ENCODE results near the gene MRI1. TPM values are rescaled to one million over a fixed set of nuclear protein-coding genes. Genes with fewer than 3 reads are reported as not detected.
"Not testable (repeated sequence)": the region's sequence is repeated elsewhere in the genome, so short reads cannot be mapped to it uniquely, and the experiment has no call there.

MRI1 gene
- total RNA-seq, 2 experiments from 2014 or later, result 37.1 to 40.8 TPM

GRCh38 chr19:13744174-13744573 is 20.1 kb upstream of the MRI1 start:
- ChIA-PET CTCF (no interaction called here), POLR2A (no interaction called here)
- TF ChIP-seq CTCF (IDR thresholded peaks at IDR 0.05), result no peak
- Mint-ChIP-seq H3K9me3 (peaks cover 4% of the 10 kb centered on the region), H3K27ac (no peak overlapping the region), H3K36me3 (ENCODE audit: low read depth) (no peaks in the 10 kb centered on the region), H3K4me1 (ENCODE audit: low read depth) (peaks cover 13% of the 10 kb centered on the region), H3K27me3 (no peaks in the 10 kb centered on the region), H3K4me3 (no peak overlapping the region)
- intact Hi-C loops (cut with micrococcal nuclease), result no loop called here
- ATAC-seq, result no peak
- DNase-seq, result no peak

DNA sequence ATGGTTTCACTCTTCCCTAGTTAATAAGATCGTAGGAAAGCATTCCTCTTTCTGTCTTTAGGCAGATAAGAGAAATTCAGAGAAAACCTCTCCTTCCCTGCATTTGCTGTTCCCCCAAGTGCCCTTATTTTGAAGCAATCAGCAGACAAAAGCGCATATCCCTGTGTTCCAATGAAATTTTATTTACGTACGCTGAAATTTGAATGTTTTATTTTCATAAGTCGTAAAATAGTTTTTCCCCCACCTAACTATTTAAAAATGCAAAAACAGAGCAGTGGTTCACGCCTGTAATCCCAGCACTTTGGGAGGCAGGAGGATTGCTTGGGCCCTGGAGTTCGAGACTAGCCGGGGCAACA is 17.2 kb upstream of the MRI1 start:
- no peak for TF ChIP-seq CTCF (IDR thresholded peaks at IDR 0.05)
- Mint-ChIP-seq H3K27me3 (no peaks in the 10 kb centered on the region), H3K36me3 (ENCODE audit: low read depth) (peaks cover 8% of the 10 kb centered on the region), H3K4me3 (peak overlapping the region; percentile 93), H3K4me1 (ENCODE audit: low read depth) (peaks cover 22% of the 10 kb centered on the region), H3K9me3 (peaks cover 4% of the 10 kb centered on the region), H3K27ac (peak overlapping the region; percentile 90)
- no peak for ATAC-seq
- ChIA-PET POLR2A (interaction anchor here (0.6 to 2.6 kb wide), 5 partner anchors 9 to 140 kb away, joined by 3 to 15 read pairs (median 10); partner anchors contain the start of genes C19orf53 and MRI1), CTCF (interaction anchor here (1.6 kb wide), 1 partner anchor 14 kb away, joined by 5 read pairs; no protein-coding TSS in a partner anchor)
- DNase-seq, result no peak
- intact Hi-C loops (cut with micrococcal nuclease), result no loop called here

DNA sequence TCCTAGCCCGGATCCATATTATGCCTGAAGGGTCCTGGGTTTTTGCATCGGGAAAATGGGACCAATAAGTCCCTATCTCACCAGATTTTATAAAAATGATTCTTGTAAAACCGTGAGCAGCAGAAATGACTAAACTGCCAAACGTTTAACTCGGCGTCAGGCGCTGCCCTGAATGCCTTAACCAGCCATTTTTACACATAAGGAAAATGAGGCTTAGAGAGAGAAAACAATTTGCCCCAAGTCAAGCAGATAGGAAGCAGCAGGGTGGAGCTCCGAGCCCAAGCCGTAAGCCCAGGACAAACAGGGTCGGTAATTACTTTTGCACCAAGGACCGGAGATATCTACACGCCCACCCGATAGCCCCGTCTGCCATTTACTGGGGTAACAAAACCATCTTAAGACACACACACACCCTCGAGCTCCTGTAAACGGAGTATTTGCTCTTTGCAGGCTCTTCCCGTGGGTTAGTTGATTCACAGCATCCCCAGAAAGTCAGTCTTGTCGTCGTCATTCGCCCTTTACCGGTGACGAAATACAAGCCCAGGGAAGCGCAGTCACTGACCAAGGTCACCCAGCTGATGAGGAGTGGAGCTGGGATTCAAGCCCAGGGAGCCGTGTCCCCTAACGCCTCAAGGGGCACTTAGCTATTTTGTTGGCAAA is 16.0 kb upstream of the MRI1 start:
- DNase-seq, result peak; percentile 42
- ChIA-PET POLR2A (interaction anchor here (0.8 to 2.6 kb wide), 11 partner anchors 9 to 116 kb away, joined by 3 to 15 read pairs (median 5); partner anchors contain the start of genes C19orf53, MRI1 and ZSWIM4), CTCF (interaction anchor here (0.7 to 1.6 kb wide), 8 partner anchors 13 to 388 kb away, joined by 3 to 9 read pairs (median 3); partner anchors contain the start of genes ASF1B and C19orf53)
- peaks cover 4% of the 10 kb centered on the region for H3K9me3 Mint-ChIP-seq
- no peak for ATAC-seq
- peak overlapping the region; percentile 93 for H3K4me3 Mint-ChIP-seq
- intact Hi-C loops (cut with micrococcal nuclease), result no loop called here
- no peaks in the 10 kb centered on the region for H3K27me3 Mint-ChIP-seq
- TF ChIP-seq CTCF (IDR thresholded peaks at IDR 0.05), result no peak
- H3K36me3 Mint-ChIP-seq (ENCODE audit: low read depth), result peaks cover 13% of the 10 kb centered on the region
- peaks cover 22% of the 10 kb centered on the region for H3K4me1 Mint-ChIP-seq (ENCODE audit: low read depth)
- peak overlapping the region; percentile 90 for H3K27ac Mint-ChIP-seq

DNA sequence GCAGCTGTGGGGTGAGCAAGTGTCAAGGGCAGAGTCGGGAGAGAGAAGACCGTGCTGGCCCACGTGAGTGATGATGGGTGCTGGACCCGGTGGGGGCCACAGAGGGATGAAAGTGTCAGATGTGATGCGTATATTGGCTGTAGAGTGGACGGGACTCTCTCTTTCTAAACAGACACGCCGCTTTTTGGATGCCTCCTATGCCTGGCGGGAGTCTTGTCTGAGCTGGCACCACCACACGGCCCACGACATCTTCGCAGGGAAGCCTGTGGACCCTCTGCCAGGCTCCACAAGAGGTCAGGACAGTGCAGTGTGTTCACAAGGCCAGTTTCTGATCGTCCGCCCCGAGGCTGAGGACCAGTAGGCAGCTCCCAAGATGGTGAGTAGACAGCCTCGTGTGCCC is 12.9 kb upstream of the MRI1 start:
- Mint-ChIP-seq H3K27me3 (no peaks in the 10 kb centered on the region), H3K27ac (no peak overlapping the region), H3K9me3 (peaks cover 4% of the 10 kb centered on the region), H3K4me3 (no peak overlapping the region), H3K4me1 (ENCODE audit: low read depth) (peaks cover 22% of the 10 kb centered on the region), H3K36me3 (ENCODE audit: low read depth) (peaks cover 23% of the 10 kb centered on the region)
- CTCF ChIA-PET, result no interaction called here
- TF ChIP-seq CTCF (IDR thresholded peaks at IDR 0.05), result no peak
- POLR2A ChIA-PET, result interaction anchor here (1.3 kb wide), 1 partner anchor 11 kb away, joined by 5 read pairs; no protein-coding TSS in a partner anchor
- ATAC-seq (no peak), DNase-seq (no peak)
- intact Hi-C loops (cut with micrococcal nuclease), result no loop called here

DNA sequence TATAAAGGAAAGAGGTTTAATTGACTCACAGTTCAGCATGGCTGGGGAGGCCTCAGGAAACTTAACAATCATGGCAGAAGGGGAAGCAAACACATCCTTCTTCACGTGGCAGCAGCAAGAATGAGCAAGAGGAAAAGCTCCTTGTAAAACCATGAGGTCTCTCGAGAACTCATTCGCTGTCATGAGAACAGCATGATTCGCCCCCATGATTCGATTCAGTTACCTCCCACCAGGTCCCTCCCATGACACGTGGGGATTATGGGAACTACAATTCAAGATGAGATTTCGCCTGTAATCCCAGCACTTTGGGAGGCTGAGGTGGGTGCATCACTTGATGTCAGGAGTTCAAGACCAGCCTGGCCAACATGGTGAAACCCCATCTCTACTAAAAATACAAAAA is 10.7 kb upstream of the MRI1 start:
- H3K9me3 Mint-ChIP-seq; H3K27me3 Mint-ChIP-seq; intact Hi-C loops (cut with micrococcal nuclease); DNase-seq; ATAC-seq; H3K4me3 Mint-ChIP-seq; CTCF ChIA-PET; POLR2A ChIA-PET: not testable (repeated sequence)
- Mint-ChIP-seq H3K27ac (peak overlapping the region; percentile 30), H3K4me1 (ENCODE audit: low read depth) (peaks cover 12% of the 10 kb centered on the region), H3K36me3 (ENCODE audit: low read depth) (peaks cover 33% of the 10 kb centered on the region)
